HG02981 (cell line): ENCODE data around the gene PPP3CA.

ENCODE experiments used
- ATAC-seq: cut with Tn5 transposase; IDR thresholded peaks from one replicate; pipeline ENCODE4 v1.9.1; 2021; ENCODE audit warnings: mild to moderate bottlenecking, moderate library complexity; ENCODE audit not compliant: unreplicated experiment

The PPP3CA gene

GRCh38 chr4:101347267-101347556, at the start of gene PPP3CA:
TSS of gene PPP3CA (minus strand) at chr4:101347526.
- ATAC-seq: peak; percentile 17

DNA sequence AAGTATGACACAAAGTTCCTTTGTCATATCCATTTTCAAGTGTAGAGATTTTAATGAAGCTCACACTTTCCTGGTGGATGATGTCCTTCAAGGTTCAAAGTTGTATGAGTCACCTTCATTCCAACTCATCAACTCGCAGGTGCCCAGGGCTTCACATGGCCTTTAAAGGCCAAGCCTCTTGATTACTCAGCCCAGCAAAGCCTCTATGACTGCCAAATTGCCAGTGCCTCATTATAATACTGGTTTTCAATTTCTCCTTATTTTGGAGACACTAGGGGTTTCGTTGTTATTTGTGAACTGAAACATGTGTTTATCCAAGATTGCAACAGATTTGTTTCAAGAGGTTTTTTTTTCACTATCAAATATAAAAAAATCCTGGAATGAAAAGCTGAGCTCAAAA, 45.9 kb upstream of the PPP3CA start:
- ATAC-seq: no peak

GRCh38 chr4:101370663-101371210, 23.4 kb upstream of the PPP3CA start:
- ATAC-seq: no peak

DNA sequence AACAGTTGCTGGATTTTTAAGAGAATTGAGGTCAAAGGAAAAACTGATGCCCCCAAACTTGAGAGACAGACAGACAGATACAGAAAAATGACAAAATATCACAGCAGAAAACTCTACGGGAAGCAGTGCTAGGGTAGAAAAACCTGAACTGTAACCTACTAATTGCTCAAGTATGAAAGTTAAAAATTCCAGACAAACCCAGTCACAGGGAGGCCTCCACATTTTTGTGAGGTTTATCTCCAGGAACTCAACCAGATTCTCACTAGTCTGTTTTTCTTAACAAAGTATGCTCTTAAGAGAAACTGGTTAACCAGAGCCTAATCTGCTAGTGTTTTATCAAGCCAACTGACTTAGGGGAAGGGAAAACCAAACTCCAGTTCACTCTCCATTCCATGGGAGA, 19.9 kb upstream of the PPP3CA start:
- ATAC-seq: no peak

GRCh38 chr4:101366331-101366730, 19.0 kb upstream of the PPP3CA start:
- ATAC-seq: no peak

- no peak for ATAC-seq
These were observed 10.4 kb upstream of the PPP3CA start for GRCh38 chr4:101357751-101358150.

GRCh38 chr4:101356928-101357327, 9.6 kb upstream of the PPP3CA start:
- no peak for ATAC-seq

DNA sequence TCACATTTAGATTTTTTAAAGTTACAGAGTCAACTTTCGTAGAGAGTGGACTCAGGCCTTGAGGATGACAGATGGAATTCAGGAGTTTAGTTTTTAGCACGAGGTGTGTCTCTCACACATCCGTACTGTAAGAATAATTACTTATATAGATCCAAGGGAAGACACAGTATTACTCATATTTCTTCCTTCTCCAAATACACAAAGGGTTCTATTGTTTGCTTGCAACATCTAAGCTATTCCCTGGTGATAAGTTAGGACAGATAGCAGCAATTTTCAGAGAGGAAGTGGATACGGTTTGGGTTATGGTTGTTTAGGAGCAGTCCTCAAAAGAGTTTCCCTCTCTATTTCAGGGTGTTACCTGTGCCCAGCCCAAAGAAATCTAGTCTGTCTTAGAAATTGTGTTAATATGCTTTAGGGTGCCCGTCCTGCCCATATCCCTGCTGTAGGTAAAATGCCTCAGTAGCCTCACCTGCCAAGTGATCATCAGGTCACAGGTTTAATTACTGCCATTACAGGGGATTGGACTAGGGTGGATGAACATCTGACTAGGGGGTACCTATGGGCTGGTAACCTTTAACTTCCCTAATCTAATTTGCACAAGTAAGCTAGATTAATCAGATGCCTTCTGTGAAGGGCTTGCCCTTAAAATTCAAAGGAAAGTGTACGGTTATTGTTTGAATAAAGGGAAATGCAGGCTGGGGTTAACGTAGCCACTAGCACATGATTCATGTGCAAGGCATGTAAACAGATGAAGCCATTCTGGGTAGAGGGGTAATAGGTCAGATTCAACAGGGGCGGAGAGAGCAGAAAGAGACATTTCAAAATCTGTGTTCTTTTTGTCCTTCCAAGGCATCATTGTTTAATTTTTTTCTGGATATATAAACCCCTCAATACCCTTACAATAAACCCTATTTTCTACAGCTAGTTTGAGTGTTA, 8.7 kb upstream of the PPP3CA start:
- no peak for ATAC-seq

DNA sequence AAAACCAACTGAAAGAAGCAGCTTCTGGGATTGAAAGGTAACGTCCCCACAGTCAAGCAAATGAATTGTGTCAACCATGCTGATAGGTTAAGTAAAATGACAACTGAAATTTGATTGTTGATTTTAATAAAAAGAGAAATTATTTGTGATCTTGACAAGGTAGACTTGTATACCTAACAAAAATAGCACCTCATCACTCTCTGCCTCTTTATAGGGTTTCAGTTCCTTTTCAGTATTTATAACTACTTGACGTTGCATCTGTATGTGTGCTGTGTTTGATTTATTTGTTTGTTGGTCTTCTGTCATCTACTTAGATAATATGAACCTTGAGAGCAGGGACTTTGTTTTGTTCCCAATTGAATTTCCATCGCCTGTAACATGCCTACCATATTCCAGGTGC, 7.9 kb upstream of the PPP3CA start:
- ATAC-seq: peak; percentile 98

DNA sequence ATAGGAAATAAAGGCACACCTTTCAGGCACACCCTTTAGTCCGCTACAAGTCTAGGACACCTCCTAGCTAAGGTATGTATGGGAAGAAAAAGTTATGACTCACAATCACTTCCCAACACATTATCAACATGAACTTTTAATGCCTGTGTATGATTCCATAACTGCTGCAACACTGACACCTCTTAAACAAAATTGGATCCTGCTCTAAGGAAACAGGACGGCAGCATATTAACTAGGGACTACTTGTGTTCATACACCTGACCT, 2.4 kb upstream of the PPP3CA start:
- no peak for ATAC-seq

- no peak for ATAC-seq
These were observed 1.9 kb upstream of the PPP3CA start for GRCh38 chr4:101348995-101349800.

DNA sequence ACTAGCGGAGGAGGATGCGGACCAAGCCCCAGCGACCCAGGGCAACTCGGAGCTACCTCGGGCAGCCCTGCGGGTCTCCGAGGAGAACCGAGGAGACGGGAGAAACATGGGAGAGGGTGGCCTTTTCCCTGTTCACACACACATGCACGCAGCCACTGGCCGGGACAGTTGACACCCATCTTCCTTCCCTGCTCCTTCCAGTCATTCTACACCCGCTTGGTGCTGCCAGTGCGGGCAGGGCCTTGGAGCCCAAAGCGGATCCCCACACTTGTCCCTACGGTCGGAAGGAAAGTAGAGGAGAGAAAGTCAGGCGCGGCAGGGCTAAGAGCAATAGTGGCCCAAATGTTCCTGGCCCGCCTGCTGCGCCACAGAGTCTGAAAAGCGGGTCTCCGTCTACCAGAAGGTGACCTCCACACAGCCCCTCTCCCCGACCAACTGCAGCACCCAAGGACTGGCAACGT, 1.1 kb upstream of the PPP3CA start:
- no peak for ATAC-seq

DNA sequence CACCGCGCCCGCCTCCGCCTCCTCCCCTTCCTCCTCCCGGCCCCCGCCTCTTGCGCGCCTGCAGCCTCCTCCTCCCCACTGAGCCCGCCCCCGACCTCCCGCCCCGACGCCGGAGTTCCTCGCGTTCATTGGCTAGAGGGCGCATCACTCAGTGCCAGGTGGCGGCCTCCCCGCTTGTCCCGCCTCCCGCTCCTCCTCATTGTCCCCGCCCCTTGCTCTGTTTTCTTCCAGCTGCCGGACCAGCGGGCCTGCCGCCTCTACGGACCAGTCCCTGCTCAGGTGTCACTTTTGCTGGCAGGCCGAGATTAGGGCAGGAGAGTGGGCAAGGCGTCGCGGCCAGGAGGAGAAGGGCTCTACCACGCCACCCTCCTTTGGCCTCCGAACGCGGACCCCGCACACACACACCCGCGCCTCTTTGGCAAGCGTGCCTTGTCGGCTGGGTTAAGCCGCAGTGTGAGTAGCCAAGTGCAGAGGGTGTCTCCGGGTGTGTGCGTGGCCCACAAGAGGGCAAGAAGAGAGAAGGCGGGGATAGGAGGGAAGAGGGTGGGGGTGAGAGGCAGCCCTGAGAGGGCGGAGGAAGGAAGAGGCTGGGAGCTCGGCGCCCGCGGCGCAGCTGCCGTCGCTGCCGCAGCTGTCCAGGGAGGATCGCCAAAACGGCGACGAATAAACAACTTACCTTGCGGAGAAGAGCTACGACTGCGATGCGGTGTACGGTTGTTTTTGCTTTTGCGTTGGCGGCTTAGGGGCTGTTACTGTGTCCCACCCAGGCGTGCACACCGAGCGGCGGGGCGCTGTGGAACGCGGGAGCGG, 436 bp upstream of the PPP3CA start:
- ATAC-seq: peak; percentile 78

- ATAC-seq: peak; percentile 7
These were observed 717 bp downstream of the PPP3CA start for GRCh38 chr4:101346351-101347266.

DNA sequence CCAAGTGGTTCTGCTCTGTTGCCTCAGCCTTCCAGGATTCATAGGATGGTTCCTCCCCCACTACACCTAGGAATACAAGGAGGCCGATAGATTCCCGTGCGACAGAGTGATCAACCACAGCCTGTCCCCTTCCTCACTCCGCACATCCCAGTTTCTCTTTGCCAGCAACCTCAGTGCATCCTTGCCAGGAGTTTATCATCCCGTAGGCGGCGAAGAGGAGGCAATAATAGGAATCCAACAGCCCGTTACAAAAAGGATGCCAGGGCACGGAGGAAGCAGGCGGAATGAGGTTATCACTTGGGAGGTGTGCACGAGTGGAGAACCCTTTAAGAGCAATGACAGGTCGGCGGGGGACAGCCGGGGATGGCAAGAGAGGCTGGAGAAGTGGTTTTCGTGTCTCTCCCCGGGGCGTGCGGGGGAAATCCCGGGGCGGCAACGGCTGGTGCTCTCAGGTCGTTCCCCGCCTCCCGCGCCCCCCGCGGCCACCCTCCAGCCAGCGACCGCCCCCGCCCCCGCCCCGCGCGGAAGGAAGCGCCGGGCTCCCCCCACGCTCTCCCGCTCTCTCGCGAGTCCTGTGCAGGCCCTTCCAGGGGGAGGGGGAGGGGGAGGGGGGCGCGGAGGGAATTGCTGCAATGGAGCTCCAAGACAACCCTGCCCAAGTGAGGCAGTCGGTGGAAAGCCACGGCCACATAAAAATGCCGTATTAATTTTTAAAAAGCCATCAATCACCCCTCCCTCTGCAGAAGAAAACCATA, 1.6 kb downstream of the PPP3CA start:
- ATAC-seq: no peak

- no peak for ATAC-seq
These were observed 2.1 kb downstream of the PPP3CA start for GRCh38 chr4:101345271-101345595.

- ATAC-seq: no peak
These were observed 8.0 kb downstream of the PPP3CA start for GRCh38 chr4:101339332-101339731.

- ATAC-seq: no peak
These were observed 9.6 kb downstream of the PPP3CA start for GRCh38 chr4:101337688-101338087.

GRCh38 chr4:101334963-101335572, 12.3 kb downstream of the PPP3CA start:
- ATAC-seq: peak; percentile 82
